ENCODE data around the gene MYMX.

The MYMX gene

GRCh38 chr6:44253307-44254101 lies 36.8 kb downstream of the MYMX start:
- DNase-seq = no peak

GRCh38 chr6:44254191-44255104 lies 37.7 kb downstream of the MYMX start:
- no peak for DNase-seq

- no peak for DNase-seq
These were observed 38.5 kb downstream of the MYMX start for GRCh38 chr6:44255105-44255808.

- DNase-seq = no peak
These were observed 39.4 kb downstream of the MYMX start for GRCh38 chr6:44255871-44256774.

GRCh38 chr6:44256775-44257024 lies 40.0 kb downstream of the MYMX start:
- no peak for DNase-seq

- DNase-seq = peak; percentile 54
These were observed 40.5 kb downstream of the MYMX start, which contains the start of gene SLC35B2 for GRCh38 chr6:44257025-44257752. TSS of gene SLC35B2 (minus strand) at chr6:44257528. CDS start at chr6:44257410, 118 bp downstream.

GRCh38 chr6:44257753-44258324 lies 41.1 kb downstream of the MYMX start:
- DNase-seq = no peak

- no peak for DNase-seq
These were observed 41.7 kb downstream of the MYMX start for GRCh38 chr6:44258325-44258863.

- no peak for DNase-seq
These were observed 42.2 kb downstream of the MYMX start for GRCh38 chr6:44258921-44259320.

DNA sequence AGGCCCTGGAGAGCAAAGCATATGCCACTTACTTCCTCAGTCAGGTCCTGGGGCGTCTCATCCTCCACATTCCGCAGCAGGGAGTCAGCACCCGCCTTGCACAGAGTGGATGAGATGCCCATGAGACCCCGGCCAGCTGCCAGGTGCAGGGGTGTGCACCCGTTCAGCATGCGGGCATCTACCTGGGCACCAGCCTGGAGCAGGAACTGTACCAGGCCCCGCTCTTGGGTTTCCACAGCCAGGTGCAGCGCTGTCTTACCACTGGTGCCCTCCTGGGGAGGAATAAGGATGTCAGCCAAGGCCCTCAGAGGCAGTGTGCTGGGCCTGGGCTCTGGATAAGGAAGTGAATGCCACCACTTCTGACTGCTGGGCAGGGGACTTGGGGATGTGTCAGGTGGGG lies 43.3 kb downstream of the MYMX start:
- DNase-seq = no peak

- no peak for DNase-seq
These were observed 43.9 kb downstream of the MYMX start for GRCh38 chr6:44260451-44261297.

DNA sequence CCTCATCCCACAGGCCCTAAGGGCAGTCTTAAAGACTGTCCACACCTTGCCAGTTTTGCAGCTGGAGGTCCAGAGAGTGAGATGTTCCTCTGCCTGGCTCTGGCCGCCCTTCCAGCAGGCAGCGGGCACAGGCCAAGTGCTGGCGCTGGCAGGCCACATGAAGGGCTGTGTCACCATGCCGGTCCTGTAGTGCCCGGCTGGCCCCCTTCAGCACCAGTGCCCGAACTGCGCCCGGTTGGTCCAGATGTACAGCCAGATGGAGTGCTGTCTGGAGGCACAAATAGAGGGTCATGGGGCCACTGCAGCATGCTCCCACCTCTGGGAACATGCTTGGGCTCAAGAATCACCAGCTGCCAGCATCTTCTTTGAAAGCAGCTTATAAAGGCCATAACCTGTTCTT lies 44.9 kb downstream of the MYMX start:
- DNase-seq = no peak

- DNase-seq = no peak
These were observed 46.0 kb downstream of the MYMX start for GRCh38 chr6:44262467-44263353.

DNA sequence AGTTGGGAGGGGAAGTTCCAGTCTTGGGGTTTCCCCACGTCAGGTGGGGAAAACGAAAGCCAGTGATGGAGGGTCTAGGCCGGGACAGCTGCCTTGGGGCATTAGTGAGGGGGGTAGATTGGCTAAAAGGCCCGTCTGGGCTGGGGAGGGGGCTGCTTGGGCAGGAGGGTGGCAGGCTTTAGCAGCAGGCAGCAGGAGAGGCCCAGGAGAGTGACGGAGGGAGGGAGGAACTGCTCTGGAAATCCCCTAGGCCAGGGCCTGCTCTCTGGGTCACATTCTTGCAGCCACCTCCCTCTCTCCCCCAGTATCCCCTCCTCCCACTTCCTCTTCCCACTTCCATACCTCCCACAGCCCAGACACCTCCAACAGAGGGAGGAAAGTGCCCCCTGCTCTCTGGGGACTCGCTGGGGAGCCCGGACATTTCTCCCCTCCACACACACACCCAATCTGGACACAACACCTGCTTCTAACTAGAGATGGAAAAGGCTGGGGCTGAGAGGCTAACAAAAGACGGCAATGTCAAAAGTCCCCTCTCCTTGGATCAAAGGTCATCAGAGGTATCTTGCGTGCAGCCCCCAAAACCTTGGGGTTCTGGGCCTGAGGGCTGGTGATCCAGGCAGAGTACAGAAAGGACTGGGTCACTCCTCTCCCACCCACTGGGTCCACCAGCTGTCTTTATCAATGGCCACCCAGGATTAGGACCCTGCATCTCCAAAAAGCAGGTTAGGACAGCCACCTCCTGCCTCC lies 46.8 kb downstream of the MYMX start:
- DNase-seq = no peak

GRCh38 chr6:44264154-44265006 lies 47.7 kb downstream of the MYMX start:
- DNase-seq = no peak

DNA sequence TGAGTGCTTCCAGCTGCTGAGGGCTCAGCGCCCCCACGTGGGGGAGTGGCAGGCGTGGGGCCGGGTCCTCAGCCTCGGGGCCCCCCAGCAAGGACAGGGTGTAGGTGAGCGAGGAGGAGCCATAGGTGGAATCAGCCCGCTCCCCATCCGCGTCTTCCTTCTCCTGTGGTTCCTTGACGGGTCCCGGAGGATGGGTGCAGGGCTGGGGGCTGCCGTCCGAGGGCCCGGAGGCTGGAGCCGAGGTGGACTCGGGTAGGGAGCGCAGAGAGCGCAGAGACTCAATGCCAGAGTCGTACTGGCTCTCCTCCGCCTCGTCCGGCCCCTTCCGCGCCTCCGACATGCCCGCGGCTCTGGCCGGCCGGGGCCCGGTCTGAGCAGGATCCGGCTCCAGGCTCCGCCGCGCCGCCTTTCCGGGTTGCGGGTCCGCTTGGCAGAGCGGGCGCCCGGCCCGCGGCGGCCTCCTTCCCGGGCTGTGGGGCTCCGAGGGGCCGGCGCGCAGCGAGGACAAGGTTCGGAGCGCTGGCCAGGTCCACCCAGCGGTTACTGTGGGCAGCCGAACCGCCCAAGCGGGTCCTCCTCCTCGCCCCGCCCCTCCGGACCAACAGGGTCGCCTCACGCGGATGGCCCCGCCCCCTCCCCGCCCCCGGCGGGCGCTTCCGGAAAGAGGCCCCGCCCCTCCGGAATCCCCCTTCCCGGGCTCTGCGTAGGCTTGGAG lies 48.4 kb downstream of the MYMX start, which contains the start of gene NFKBIE:
TSS of gene NFKBIE (minus strand) at position 545 of the 715 bp plus-strand sequence. CDS start at position 340, 205 bp downstream.
- DNase-seq = peak; percentile 92

Data from activated gamma-delta T cell (primary cell).